ENCODE results near the gene SYNJ2. TPM values are rescaled to one million over a fixed set of nuclear protein-coding genes. Genes with fewer than 3 reads are reported as not detected.

The SYNJ2 gene
- total RNA-seq, 2 donors from 2014 or later = 24.7 to 37.3 TPM

DNA sequence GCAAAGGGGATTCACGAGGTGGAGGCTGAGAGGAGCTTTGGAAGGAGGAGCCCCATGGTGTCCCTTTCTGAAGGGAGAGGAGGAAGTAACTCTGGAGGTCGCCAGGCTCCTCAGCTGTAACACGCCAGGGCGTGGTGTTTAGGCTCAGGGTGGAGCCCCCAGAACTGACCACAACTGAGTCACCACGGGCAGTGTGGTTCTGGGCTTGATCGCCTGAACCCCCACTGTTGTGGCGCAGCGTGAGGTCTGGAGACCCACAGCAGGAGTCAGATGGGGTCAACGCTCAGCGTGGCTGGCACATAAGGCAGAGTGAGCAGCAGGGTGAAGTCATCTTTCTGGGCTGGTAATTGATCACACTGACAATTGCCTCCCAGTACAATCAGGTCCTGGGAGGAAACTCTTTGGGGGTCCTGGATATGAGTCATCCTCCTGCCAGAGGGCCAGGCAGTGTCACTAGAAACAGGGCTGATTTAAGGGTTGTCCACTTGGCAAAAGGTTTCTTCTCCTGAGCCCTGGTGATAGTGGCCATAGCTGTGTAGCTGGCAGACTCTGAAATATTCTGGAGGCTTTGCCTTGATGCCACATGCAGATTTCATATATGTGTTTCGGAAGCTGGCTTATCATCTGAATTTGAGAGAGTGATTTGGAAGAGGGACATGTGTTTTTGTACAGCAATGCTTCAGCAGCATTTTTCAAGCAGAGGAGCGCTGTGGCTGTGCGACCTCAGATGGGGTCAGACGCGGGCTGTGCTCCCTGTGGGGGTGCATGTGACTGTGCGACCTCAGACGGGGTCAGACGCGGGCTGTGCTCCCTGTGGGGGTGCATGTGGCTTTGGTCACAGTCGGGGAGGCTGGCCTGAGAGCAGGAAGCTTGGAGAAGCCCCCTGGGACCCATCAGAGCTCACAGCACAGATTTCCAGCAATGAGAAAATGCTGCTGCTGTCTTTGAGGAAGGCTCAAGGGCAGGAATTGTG, 50.0 kb downstream of the SYNJ2 start:
- DNase-seq (ENCODE audit: low spot score) (peak; percentile 86), ATAC-seq (peak; percentile 89)
- Mint-ChIP-seq H3K4me3 (peak overlapping the region; percentile 63), H3K27me3 (no peaks in the 10 kb centered on the region), H3K27ac (peak overlapping the region; percentile 70 to 88), H3K36me3 (peaks cover 7% of the 10 kb centered on the region), H3K4me1 (ENCODE audit: low read depth in 2 of 2) (peaks cover 30 to 49% of the 10 kb centered on the region in 2 donors), H3K9me3 (no peaks in the 10 kb centered on the region)

DNA sequence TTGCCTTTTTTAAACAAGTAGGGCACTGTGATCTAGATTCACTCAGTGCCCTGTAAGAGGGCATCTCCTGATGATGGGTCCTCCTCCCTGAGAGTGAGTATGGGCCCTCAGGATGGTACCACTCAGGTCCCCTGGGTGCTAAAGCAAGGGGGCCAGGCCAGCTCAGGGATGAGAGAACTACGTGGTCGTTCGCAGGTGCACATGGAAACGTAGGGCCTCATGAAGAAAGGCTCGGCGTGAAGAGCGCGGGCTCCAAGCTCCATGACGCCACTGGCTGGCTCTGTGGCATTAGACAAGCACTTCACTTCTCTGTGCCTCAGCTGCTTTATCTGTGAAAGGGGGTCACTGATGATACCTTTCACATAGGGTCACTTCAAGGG, 50.7 kb downstream of the SYNJ2 start:
- no peak for DNase-seq (ENCODE audit: low spot score)
- no peaks in the 10 kb centered on the region for H3K27me3 Mint-ChIP-seq
- ATAC-seq = no peak
- H3K36me3 Mint-ChIP-seq = peaks cover 7% of the 10 kb centered on the region
- H3K4me1 Mint-ChIP-seq (ENCODE audit: low read depth in 2 of 2) = peaks cover 23 to 44% of the 10 kb centered on the region in 2 donors
- H3K4me3 Mint-ChIP-seq = no peak overlapping the region
- H3K9me3 Mint-ChIP-seq = no peaks in the 10 kb centered on the region
- no peak overlapping the region for H3K27ac Mint-ChIP-seq

DNA sequence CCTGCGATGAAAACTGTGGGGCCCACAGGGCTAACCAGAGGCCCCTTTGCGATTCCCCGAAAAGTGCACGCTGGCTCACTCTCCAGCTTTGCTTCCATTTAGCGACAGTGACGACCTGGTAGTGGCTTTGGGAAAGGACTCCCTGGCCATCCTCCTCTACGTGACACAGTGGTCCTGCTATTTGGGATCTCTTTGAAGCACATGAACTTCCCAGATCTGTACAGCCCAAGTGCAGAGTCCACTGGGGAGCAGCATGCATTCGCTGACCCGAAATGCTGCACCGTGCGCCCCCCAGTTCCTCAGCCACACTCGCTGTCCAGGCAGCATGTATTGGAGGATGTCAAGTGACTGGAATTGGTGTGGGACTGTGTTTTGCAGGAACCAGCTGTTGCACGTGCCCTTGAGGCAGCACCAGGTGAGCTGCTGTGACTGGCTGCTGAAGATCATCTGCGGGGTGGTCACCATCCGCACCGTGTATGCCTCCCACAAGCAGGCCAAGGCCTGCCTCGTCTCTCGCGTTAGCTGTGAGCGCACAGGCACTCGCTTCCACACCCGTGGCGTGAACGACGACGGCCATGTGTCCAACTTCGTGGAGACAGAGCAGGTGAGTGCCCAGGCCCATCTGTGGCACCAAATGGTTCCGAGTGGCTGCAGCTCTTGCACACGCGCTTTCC, 51.6 kb downstream of the SYNJ2 start:
- no peak for DNase-seq (ENCODE audit: low spot score)
- Mint-ChIP-seq H3K27ac (peak overlapping the region in 1 of 2 donors; percentile 33), H3K4me1 (ENCODE audit: low read depth in 2 of 2) (peaks cover 16 to 37% of the 10 kb centered on the region in 2 donors), H3K9me3 (no peaks in the 10 kb centered on the region), H3K36me3 (peaks cover 7% of the 10 kb centered on the region), H3K4me3 (no peak overlapping the region), H3K27me3 (no peaks in the 10 kb centered on the region)
- no peak for ATAC-seq

DNA sequence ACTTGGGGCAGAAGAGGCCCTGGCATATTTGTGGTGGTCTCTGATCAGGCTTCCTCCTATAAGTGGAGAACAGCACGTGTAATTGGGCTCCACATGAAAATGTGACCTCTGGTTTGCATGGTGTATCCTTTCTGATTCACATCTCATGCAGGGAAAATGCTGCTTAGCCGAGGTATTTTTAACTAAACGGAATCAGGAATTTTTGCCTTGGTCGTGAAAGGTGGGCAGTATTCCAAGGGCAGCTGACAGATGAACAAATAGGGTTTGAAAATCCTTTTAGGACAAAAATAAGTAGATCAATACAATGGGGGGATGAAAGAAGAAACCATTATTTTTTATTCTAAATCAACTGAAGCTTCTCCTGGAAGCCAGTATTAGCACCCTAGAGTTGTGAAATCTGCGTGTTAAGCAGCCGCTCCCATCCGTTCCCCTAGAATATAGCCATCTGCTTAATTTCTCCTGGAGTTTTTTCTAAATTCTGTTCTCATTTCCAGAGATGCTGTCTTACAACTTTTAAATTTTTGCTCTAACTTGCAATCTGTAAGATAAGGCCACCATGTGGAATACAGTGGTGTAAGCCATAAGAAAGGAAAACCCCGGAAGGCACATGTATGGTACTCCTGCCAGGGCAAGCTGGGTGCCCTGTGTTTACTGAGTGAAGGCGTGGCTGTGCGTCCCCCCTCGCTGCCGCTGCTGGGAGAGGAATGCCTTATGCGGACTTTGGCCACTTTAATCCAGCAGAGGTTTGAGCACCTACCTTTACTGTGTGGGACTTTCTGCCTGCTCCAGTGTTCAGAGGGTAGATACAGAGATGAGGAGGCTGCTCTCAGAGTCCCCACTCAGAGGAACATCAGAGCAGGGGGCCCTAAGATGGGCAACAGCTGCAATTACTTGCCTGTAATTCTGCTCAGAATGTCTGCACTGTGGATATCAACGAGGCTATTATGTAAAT, 52.4 kb downstream of the SYNJ2 start:
- peaks cover 7% of the 10 kb centered on the region for H3K36me3 Mint-ChIP-seq
- H3K4me3 Mint-ChIP-seq = no peak overlapping the region
- ATAC-seq (no peak), DNase-seq (ENCODE audit: low spot score) (no peak)
- no peaks in the 10 kb centered on the region for H3K9me3 Mint-ChIP-seq
- H3K4me1 Mint-ChIP-seq (ENCODE audit: low read depth in 2 of 2) = peaks cover 16 to 41% of the 10 kb centered on the region in 2 donors
- H3K27me3 Mint-ChIP-seq = no peaks in the 10 kb centered on the region
- no peak overlapping the region for H3K27ac Mint-ChIP-seq

DNA sequence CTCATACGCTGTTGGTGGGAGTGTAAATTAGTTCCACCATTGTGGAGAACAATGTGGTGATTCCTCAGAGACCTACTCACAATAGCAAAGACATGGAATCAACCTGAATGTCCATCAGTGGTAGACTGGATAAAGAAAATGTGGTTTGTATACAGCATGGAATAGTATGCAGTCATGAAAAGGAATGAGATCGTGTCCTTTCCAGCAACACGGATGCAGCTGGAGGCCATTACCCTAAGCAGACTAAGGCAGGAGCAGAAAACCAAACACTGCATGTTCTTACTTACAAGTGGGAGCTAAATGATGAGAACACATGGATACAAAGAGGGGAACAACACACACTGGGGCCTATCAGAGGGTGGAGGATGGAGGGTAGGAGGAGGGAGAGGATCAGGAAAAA, 54.6 kb downstream of the SYNJ2 start:
- no peak for DNase-seq (ENCODE audit: low spot score)
- peaks cover 34 to 57% of the 10 kb centered on the region in 2 donors for H3K4me1 Mint-ChIP-seq (ENCODE audit: low read depth in 2 of 2)
- H3K27me3 Mint-ChIP-seq = no peaks in the 10 kb centered on the region
- no peak overlapping the region for H3K4me3 Mint-ChIP-seq
- no peaks in the 10 kb centered on the region for H3K9me3 Mint-ChIP-seq
- peaks cover 7% of the 10 kb centered on the region for H3K36me3 Mint-ChIP-seq
- H3K27ac Mint-ChIP-seq = peak overlapping the region in 1 of 2 donors; percentile 50
- ATAC-seq = no peak

DNA sequence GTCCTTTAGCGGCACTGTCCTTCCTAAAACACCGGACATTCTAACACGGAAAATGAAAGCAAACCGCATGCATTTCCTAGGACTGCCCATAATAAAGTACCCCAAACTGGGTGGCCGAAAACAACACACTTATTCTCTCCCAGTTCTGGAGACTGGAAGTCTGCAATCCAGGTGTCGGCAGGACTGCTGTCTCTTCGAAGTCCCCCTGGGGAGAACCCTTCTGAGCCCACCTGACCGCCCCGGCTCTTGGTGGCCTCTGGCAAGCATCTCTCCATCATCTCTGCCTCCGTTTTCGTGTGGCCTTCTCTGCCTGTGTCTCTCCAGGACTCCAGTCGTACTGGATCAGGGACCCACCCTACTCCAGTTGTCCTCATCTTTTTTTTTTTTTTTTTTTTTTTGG, 55.4 kb downstream of the SYNJ2 start:
- DNase-seq (ENCODE audit: low spot score) (no peak), ATAC-seq (no peak)
- Mint-ChIP-seq H3K27ac (peak overlapping the region in 1 of 2 donors; percentile 77), H3K9me3 (no peaks in the 10 kb centered on the region), H3K4me3 (no peak overlapping the region), H3K27me3 (no peaks in the 10 kb centered on the region), H3K4me1 (ENCODE audit: low read depth in 2 of 2) (peaks cover 31 to 53% of the 10 kb centered on the region in 2 donors), H3K36me3 (peaks cover 7% of the 10 kb centered on the region)

DNA sequence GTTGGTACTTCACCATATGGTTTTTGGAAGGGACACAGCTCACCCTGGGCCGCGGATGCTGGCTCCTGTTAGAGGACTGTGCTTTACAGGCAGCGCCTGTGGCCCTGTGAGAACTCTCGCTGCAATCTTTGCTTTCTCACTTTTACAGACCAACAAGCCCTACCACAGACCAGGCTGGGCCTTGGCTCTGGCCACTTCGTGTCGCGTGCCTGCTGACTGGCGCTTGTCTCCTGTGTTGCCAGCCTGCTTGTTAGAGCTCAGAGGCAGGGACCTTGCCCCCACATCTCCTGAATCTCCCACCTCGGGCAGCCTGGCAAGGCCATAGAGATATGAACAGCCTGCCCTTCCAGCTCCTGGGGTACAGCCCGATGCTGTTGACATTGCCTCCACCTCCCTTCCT, 56.1 kb downstream of the SYNJ2 start:
- H3K27ac Mint-ChIP-seq = peak overlapping the region in 1 of 2 donors; percentile 77
- no peaks in the 10 kb centered on the region for H3K27me3 Mint-ChIP-seq
- ATAC-seq (no peak), DNase-seq (ENCODE audit: low spot score) (no peak)
- H3K36me3 Mint-ChIP-seq = peaks cover 7% of the 10 kb centered on the region
- H3K9me3 Mint-ChIP-seq = no peaks in the 10 kb centered on the region
- H3K4me3 Mint-ChIP-seq = no peak overlapping the region
- peaks cover 37 to 52% of the 10 kb centered on the region in 2 donors for H3K4me1 Mint-ChIP-seq (ENCODE audit: low read depth in 2 of 2)

DNA sequence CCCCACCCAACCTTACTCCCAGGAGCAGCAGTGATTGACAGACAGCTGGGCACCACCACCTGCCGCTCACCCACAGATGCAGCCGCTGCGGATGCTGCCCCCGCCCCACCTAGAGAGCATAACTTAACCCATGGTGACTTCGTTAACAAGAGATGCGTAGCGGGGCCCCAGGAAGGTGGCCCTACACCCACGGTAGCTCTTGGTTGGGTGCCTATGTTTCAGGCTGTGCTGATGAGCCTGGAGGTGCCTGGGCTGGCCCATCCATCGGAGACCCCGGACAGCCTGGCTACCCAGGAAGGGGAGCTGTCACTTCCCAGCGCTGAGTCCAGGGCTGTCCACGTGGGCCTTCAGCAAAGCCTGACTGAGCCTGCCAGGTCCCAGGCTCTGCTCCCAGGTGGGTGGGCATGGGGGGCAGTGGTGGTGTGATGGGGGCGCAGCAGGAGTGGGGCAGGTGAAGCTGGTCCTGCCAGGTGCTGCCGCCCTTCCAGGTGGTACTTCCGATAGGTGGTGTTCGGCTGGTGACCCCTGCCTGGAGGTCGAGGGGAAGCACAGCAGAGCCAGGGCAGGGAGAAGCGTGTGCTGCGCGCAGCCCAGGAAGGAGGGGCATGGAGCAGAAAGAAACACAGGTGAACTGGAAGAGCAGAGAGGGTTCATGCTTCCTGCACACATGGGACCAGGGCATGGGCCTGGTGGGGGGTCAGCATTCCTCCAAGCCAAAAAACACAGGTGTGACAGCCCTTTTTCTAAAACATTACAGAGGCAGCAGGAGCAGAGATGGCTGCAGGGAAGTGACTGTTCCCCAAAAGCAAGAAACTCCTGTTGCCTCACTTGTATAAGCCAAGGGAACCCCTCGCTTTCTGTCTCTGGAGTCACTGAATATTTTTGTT, 56.9 kb downstream of the SYNJ2 start:
- DNase-seq (ENCODE audit: low spot score) = no peak
- H3K4me1 Mint-ChIP-seq (ENCODE audit: low read depth in 2 of 2) = peaks cover 37 to 49% of the 10 kb centered on the region in 2 donors
- H3K36me3 Mint-ChIP-seq = peaks cover 7% of the 10 kb centered on the region
- no peaks in the 10 kb centered on the region for H3K27me3 Mint-ChIP-seq
- H3K27ac Mint-ChIP-seq = no peak overlapping the region
- no peaks in the 10 kb centered on the region for H3K9me3 Mint-ChIP-seq
- H3K4me3 Mint-ChIP-seq = no peak overlapping the region
- no peak for ATAC-seq

DNA sequence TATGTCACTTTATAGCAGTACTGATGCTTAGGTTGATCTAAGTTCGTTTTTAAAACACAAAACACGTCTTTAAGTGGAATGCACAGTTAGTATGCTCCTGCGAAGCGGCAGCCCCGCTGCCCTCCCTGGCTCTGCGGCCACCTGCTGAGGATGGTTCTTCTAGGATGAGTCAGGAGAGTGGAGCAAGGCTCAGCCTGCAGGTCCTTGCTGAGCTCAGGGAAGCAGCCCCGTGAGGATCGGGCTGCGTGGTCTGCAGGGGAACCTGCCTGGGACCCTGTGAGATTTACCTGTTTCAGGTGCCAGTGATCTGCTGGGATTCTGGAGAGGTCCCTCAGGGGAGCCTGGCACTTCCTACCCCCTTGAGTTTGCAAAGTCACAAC, 57.5 kb downstream of the SYNJ2 start:
- Mint-ChIP-seq H3K27ac (peak overlapping the region; percentile 72 to 86), H3K4me1 (ENCODE audit: low read depth in 2 of 2) (peaks cover 37 to 47% of the 10 kb centered on the region in 2 donors), H3K27me3 (no peaks in the 10 kb centered on the region), H3K4me3 (peak overlapping the region; percentile 86), H3K36me3 (peaks cover 7% of the 10 kb centered on the region), H3K9me3 (no peaks in the 10 kb centered on the region)
- ATAC-seq (peak in 1 of 2 donors; percentile 2), DNase-seq (ENCODE audit: low spot score) (no peak)

DNA sequence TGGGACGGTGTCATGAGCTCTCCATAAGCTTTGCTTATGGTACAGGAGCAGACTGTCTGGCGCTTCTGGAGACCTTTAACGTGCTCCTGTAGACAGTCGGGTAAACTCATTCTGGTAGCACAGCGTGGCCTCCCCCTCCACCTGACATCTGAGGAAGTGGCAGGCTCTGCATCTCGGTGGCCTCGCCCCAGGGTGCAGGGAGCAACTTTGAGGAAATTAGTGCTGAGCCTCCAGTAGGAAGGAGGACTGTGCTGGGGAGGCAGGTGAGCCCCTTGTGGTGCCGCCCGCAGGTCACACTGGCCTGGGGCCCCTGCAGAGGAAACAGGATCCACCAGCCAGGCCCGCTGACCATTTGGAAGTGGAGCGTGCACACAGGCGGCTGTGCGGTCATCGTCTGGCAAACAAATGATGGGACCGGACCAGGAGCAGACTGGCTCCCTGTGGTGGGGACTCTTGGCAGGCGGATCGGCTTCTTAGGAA, 57.9 kb downstream of the SYNJ2 start:
- Mint-ChIP-seq H3K4me1 (ENCODE audit: low read depth in 2 of 2) (peaks cover 37 to 46% of the 10 kb centered on the region in 2 donors), H3K9me3 (no peaks in the 10 kb centered on the region), H3K4me3 (peak overlapping the region; percentile 86), H3K27ac (peak overlapping the region; percentile 72 to 86), H3K27me3 (no peaks in the 10 kb centered on the region), H3K36me3 (peaks cover 7% of the 10 kb centered on the region)
- ATAC-seq = peak; percentile 38 to 78
- no peak for DNase-seq (ENCODE audit: low spot score)

DNA sequence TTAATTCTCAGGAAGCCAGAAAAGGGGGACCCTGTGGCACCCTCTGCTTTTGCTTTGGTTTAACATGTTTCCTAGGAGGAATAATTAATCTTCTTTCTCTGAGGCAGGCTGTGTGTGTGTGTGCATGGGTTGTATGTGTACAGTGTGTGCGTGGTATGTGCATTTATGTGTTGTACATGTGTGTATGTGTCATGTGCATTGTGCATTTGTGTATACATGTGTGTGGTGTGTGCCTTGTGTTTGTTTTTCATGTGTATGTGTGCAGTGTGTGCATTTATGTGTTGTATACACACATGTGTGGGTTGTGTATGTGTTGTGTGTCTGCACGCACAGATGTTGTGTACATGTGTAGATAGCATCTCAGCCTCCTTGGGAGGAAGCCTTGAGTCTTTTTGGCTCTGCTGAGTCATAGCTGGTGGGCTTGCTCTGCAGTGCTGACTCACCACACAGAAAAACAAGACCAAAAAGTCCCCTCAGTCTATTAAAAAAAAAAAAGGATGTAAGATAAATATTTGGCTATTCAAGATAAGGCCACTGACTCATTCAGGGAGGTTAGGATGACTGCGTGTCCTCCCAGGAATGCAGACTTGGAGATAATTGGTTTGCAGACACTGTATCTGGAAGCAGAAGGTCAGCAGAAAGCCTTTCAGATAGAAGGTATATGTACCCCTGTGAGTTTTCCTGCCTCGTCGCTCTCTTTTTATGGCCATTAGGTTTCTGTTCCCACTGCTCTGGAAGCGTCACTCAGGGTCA, 58.6 kb downstream of the SYNJ2 start:
- Mint-ChIP-seq H3K36me3 (peaks cover 7% of the 10 kb centered on the region), H3K9me3 (no peaks in the 10 kb centered on the region), H3K4me1 (ENCODE audit: low read depth in 2 of 2) (peaks cover 37 to 45% of the 10 kb centered on the region in 2 donors), H3K27ac (peak overlapping the region; percentile 72 to 86), H3K4me3 (peak overlapping the region; percentile 86), H3K27me3 (no peaks in the 10 kb centered on the region)
- peak; percentile 85 to 88 for ATAC-seq
- DNase-seq (ENCODE audit: low spot score) = no peak

DNA sequence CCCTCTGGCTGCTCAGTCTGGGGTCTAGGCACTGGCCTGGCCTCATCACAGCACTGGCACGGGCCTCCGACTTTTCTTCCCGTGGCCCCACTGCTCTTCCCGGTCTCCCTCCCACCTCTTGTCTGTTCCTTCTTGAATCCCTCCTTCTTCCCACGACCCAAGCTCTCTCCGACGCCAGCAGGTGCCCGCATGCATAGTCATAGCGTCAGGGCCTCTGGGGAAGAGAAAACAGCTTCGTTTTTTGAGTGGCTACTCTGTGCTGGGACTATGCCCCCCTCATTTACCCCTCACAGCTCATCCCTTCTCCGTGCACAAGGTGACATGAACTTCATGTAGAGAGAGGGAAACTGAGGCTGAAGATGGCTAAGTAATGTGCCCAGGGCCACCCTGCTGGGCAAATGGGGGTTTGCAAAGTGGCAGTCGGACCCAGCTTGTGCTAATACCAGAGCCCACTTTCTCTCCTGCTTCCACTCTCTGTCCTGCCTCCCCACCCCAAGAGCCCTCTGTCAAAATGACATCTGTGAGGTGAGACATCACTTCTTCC, 59.2 kb downstream of the SYNJ2 start:
- Mint-ChIP-seq H3K9me3 (no peaks in the 10 kb centered on the region), H3K27me3 (no peaks in the 10 kb centered on the region), H3K36me3 (peaks cover 12% of the 10 kb centered on the region), H3K4me3 (peak overlapping the region; percentile 86), H3K27ac (peak overlapping the region; percentile 72 to 86), H3K4me1 (ENCODE audit: low read depth in 2 of 2) (peaks cover 44 to 49% of the 10 kb centered on the region in 2 donors)
- ATAC-seq (no peak), DNase-seq (ENCODE audit: low spot score) (no peak)

Measured in natural killer cell treated with Interleukin-12 subunit alpha and Interleukin-12 subunit beta and Interleukin-15 and Interleukin-18, amount 100 ng/mL, for 72 hours (primary cell).